Mucosa of descending colon (tissue), 3 donors: Measurements from ENCODE around the gene CDC45. TPM values are rescaled to one million over a fixed set of nuclear protein-coding genes. Genes with fewer than 3 reads are reported as not detected.

ENCODE experiments used
- ATAC-seq: fragments of 200-7000 bp; cut with Tn5 transposase; one replicate; pipeline ENCODE4 v1.9.1; 2020; ENCODE audit warnings: mild to moderate bottlenecking, moderate library complexity
- DNase-seq, 3 donors: peaks; one replicate each; pipeline ENCODE4 v3.0.0-alpha.2; 2020
- H3K36me3 ChIP-seq: fragments of 200-600 bp; one replicate; pipeline ENCODE4 v1.8.0; 2021; ENCODE audit warnings: low read depth, mild to moderate bottlenecking
- H3K4me1 ChIP-seq: fragments of 200-600 bp; one replicate; pipeline ENCODE4 v1.8.0; 2021; ENCODE audit warnings: low read depth, mild to moderate bottlenecking
- H3K4me3 ChIP-seq: fragments of 200-600 bp; one replicate; pipeline ENCODE4 v1.8.0; 2021; ENCODE audit warnings: mild to moderate bottlenecking
- H3K9me3 ChIP-seq: fragments of 200-600 bp; one replicate; pipeline ENCODE4 v1.8.0; 2021; ENCODE audit warnings: mild to moderate bottlenecking
- CTCF ChIP-seq: fragments of 200-600 bp; IDR thresholded peaks from one replicate; pipeline ENCODE4 v1.8.0; 2022; ENCODE audit warnings: antibody characterized with exemption, mild to moderate bottlenecking
- intact Hi-C, 2 donors: fragments of 100-400 bp; cut with DNase I in 1 of 2; cut with micrococcal nuclease in 1 of 2; formaldehyde crosslinking; loops; one replicate each; pipeline versions ENCODE4 v1.11.0 to v1.11.1; 2022; cut with DNase I, micrococcal nuclease
- total RNA-seq, 3 donors: library from RNA; stranded (reverse); fragmentation: NEBNext Ultra II Directional in 2 of 3; extraction: Animal tissue kit (Norgen Biotek cat#: 25700) in 2 of 3; gene quantifications; one replicate each; pipeline versions ENCODE4 v1.2.1 to v1.2.4, GENCODE V29; 2021 to 2023
- donor health status: DM: no; HTN: no; CAD: no; lungs with moderate emphysema.
- donor health status: DM: no; HTN: no; CAD: no.
- donor health status: DM: no; HTN: yes; CAD: no.

The CDC45 gene
- total RNA-seq, 3 donors from 2014 or later, result 2.2 to 13.9 (median 2.8) TPM

DNA sequence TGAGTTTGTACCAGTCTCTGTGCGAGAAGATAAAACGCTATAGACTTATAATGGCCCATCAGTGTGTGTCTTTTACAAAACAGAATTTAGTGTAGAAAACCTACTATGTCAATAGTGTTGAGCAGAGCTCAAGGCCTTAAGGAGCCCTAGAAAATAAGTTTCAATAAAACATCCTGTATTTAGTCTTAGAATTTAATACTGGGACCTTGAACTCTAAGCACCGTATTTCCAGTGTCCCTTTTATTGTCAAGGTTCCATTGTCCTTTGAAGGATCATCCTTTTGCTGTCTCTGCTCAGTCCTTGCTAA lies 16.6 kb downstream of the CDC45 start:
- Histone ChIP-seq H3K9me3 (no peaks in the 10 kb centered on the region), H3K4me1 (no peaks in the 10 kb centered on the region), H3K4me3 (no peak overlapping the region), H3K36me3 (no peaks in the 10 kb centered on the region)
- DNase-seq (no peak), ATAC-seq (no peak)
- TF ChIP-seq CTCF, result no peak
- intact Hi-C loops, result no loop called here

DNA sequence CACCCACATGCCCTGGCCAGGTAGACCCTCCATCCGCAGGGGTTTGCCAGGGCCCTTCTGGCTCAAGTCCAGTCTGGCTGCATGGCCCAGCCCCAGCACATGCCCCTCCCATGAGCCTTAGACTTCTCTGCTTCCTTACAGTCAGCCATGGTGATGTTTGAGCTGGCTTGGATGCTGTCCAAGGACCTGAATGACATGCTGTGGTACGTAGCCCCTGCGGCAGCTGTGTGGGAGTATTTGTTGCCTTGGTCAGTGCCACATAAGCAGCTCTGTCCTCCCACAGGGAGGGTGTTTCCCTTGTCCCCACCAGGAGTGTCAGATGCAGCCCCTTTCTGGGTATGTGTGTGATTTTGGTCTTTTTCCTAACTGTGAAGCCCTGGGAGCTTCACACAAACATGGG lies 17.5 kb downstream of the CDC45 start:
- Histone ChIP-seq H3K4me3 (no peak overlapping the region), H3K36me3 (no peaks in the 10 kb centered on the region), H3K9me3 (no peaks in the 10 kb centered on the region), H3K4me1 (no peaks in the 10 kb centered on the region)
- no peak for TF ChIP-seq CTCF
- intact Hi-C loops, result no loop called here
- ATAC-seq (no peak), DNase-seq (no peak)

GRCh38 chr22:19498154-19498865 lies 18.6 kb downstream of the CDC45 start:
- no peaks in the 10 kb centered on the region for H3K36me3 ChIP-seq
- H3K4me3 ChIP-seq, result no peak overlapping the region
- no peak for DNase-seq
- no peak for TF ChIP-seq CTCF
- H3K4me1 ChIP-seq, result no peaks in the 10 kb centered on the region
- no peaks in the 10 kb centered on the region for H3K9me3 ChIP-seq
- ATAC-seq, result no peak
- intact Hi-C loops, result no loop called here

GRCh38 chr22:19498866-19499190 lies 19.1 kb downstream of the CDC45 start:
- no peak overlapping the region for H3K4me3 ChIP-seq
- no peaks in the 10 kb centered on the region for H3K36me3 ChIP-seq
- ATAC-seq, result no peak
- no peaks in the 10 kb centered on the region for H3K9me3 ChIP-seq
- H3K4me1 ChIP-seq, result no peaks in the 10 kb centered on the region
- intact Hi-C loops, result no loop called here
- no peak for TF ChIP-seq CTCF
- DNase-seq, result no peak

DNA sequence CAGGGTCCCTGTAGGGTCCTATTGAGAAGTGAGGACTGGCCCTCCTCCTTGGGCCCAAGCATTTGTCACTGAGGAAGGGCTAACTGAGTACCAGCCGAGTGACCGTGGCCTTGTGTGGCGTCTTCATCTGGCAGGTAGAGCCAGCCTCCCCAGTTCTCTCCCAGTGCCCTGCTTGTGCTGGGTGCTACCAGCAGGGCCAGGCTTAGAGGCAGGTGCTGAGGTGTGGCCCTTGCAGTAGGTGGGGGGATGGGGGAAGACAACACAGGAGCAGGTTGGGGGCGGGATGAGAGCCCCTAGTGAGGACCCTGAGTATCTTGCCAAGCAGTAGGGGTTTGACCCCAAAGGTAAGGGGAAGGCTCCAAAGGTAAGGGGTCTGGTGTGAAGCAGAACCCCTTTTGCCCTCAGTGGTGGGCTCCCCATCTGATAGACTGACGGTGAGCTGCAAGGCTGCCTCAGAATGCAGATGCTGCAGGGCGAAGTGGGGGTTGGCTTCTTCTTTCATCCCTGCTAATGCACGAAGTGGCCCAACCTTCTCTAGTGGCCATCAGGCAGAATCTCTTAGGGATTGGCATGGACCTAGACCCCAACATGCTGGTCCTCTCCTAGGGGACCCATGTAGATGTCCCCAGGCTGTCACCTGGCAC lies 19.6 kb downstream of the CDC45 start:
- Histone ChIP-seq H3K36me3 (no peaks in the 10 kb centered on the region), H3K4me3 (no peak overlapping the region), H3K9me3 (no peaks in the 10 kb centered on the region), H3K4me1 (no peaks in the 10 kb centered on the region)
- ATAC-seq, result no peak
- intact Hi-C loops, result no loop called here
- DNase-seq, result no peak
- no peak for TF ChIP-seq CTCF

DNA sequence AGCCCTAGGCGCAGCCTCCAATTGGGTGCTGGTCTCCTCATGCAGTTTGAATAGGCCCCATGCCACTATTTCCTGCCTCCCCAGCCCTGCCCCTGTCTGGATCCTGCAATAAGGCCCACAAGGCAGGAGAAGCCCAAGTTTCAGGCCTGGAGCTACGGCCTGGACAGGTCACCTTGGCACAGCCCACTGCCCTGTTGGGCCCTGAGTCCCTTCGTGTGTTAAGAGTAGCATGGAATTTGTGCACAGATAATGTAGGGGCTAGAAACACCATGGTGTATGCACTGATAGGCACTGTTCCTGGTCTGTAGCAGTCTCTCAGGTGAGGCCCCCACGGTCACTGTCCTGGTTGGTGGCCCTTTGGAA lies 20.1 kb downstream of the CDC45 start:
- intact Hi-C loops, result no loop called here

More for the DNA sequence above, 20.1 kb downstream of the CDC45 start:
- DNase-seq (no peak), ATAC-seq (no peak)
- no peaks in the 10 kb centered on the region for H3K4me1 ChIP-seq
- no peaks in the 10 kb centered on the region for H3K36me3 ChIP-seq
- TF ChIP-seq CTCF, result no peak
- no peak overlapping the region for H3K4me3 ChIP-seq
- no peaks in the 10 kb centered on the region for H3K9me3 ChIP-seq
